HG03342 (cell line): ENCODE data around the gene IGF2BP2.

Experiments
- ATAC-seq: cut with Tn5 transposase; IDR thresholded peaks from one replicate; pipeline ENCODE4 v1.9.1; 2021; ENCODE audit warnings: mild to moderate bottlenecking, moderate library complexity; ENCODE audit not compliant: unreplicated experiment

The IGF2BP2 gene

DNA sequence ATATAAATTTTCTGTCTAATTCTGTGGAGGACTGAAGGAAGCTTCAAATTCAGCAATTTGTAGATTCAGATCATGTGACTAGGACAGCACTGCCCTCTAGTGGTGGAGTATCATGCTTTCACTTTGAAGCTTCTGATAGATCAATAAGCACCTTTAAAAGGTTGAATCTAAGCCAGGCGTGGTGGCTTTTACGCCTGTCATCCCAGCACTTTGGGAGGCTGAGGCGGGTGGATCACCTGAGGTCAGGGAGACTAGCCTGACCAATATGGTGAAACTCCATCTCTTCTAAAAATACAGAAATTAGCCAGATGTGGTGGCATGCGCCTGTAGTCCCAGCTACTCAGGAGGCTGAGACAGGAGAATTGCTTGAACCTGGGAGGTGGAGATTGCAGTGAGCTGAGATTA is 56.3 kb downstream of the IGF2BP2 start:
- ATAC-seq: peak; percentile 52

DNA sequence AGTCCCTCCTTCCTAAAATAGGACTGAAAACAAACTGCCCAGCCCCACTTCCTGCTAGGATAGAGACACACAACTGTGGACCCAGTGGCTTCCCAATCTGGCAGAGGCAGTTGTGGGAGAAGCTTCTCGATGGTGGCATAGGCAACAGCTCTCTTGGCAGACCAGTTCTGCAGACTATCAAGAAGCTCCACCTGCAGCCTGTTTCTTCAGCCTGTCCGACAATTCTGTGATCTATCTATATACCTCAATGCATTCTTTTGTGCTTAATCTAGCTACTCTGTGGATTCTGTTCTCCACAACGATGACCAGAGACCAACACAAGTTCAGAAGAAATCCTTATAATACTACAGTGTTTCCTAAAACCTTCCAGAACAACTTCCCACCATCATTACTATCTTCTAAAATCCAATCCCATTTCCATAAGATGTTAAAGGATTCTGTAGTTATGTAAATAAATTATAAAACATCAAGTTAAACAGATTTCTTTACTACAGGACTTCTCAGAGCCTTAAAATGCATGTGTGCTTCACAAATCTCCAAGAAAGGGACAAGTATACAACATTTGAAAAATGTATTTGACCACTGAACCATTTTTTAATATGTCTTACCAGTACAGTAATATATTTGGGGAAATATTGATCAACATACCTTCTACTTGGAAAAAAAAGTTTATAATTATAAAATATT is 57.7 kb downstream of the IGF2BP2 start:
- no peak for ATAC-seq

DNA sequence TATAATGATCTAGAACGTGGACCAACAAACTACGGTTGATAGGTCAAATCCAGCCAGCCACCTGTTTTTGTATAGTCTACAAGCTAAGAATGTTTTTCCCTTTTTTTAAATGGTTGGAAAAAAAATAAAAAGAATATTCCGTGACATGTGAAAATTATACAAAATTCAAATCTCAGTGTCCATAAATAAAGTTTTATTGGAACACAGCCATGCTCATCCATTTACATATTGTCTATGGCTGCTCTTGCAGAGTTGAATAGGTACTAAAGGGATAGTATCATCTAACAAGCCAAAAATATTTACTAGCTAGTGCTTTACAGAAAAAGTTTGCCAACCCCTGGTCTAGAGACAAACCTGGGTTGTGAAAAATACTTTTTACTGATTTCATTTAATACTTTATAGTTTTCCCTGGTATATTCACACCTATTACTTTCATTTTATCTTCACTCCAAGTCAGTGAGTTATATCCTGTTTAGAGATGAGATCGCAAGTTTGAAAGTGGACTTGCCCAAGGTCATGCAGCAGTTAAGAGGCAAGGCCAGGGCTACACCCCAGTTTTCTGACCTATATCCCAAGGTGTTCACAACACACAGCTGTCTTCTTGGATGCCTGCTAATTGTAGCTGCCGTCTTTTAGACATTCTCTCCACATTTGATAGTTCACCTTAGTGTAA is 58.4 kb downstream of the IGF2BP2 start:
- ATAC-seq: no peak

DNA sequence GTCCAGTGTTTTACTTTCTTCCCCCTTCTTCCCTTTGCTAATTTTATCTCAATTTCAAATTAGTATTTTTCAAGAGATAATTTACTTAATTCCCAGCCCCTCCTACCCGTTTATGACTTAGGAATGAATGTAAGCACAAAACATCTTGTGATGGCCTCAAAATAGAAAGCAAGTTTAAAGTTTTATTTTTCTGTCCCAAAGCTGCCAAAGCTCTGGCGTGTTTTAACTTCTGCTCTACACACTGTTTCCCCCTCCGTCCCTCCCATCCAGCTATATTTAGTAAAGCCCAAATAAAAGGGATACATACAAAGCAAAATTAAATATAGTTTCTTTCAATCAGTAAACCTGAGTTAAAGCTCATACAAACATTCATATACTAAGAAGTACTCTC is 59.9 kb downstream of the IGF2BP2 start:
- ATAC-seq: no peak

DNA sequence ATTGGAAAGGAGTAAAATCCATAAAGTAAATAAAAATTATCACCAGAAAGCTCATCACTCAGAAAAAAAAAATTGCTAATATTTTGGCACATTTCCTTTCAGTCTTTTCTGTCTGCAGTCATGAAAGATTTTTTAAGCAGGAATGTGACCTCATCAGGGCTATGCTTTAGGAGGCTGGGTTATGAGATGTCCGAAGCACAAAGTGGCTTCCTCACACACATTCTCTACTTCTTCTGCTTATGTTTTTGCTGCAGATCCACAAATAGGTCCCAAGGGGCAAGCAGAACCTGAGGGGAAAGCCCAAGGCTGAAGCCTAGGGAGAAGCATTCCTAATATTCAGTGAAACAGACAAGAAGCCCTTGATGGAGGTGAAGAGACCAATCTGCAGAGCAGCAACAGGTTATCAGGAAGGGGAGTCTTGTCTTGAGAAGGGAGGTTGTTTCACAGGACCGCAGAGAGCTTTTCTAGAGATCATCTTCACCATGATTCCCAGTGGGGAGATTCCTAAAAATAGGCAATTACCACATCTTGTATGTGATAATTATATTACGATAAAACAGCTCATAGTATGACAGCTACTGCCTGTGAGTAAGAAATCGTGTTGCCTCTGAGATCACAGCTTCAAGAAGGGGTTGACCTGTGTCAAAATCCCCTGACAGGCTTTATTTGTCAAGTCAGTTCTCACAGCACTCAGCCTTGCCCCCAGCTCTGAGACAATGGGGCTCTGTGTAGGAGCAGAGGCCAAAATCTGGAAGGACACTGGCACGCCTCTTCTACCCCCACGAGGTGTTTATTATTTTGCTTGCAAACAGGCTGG is 60.5 kb downstream of the IGF2BP2 start:
- no peak for ATAC-seq

DNA sequence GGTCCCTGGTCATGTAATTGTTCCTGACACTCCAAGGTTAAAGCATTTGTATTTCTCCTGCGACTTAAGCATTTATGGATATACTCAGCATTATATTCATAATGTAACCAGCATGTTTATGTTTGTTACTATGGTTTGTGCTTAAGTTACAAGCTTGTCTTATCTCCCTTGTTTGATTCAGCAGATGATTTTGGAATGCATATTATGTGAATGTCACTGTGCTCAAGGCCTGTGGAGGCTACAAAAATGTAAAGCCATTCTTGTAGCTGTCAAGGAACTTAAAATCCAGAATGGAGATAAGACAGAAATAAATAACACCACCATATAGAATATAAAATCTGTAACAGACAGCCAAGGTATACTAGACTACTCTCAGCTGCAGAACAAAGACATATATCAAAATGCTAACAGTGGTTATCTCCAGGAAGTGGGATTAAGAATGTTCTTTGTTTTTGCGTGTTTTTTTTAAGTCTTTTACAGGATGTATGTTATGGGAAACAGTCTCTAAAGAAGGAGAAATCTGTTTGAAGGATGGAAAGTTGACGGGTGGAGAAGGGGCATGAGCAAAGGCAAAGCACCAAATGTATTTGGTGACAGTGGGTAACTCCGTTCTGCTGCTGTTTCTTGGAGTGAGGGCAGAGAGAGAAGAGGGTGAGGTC is 61.4 kb downstream of the IGF2BP2 start:
- ATAC-seq: no peak

DNA sequence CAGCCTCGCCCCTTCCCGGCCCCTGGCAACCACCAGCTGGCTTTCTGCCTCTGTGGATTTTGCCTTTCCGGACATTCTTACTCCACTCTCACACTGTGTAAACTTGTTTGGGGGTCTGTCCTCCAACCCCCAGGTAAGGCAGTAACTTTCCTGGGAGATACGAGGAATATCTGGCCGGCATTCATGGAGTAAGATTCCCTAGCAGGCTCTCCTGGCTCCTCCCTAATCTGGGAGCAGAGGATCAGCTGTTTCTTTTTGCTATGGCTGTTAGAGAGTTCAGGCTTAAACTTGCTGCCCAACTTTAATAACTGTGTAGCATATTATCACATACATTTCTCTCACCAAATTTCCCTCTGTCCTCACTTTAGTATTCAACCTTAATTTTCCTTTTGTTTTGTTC is 64.3 kb downstream of the IGF2BP2 start:
- no peak for ATAC-seq

DNA sequence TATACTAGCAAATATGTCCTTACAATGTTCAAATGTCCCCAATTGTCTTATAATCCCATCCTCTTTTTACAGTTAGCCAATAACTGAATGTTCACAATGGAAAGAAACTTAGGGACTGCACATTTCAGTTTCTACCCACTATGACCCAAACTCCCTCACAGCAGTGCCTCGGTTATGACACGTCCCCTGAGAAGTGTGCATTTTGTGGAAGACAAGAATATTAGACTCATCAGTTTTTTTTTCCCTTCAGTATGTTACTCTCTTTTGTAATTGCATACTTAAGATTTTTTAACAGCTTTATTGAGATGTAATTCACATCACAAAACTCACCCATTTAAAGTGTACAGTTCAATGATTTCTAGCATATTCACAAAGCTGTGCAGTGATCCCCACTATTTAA is 64.8 kb downstream of the IGF2BP2 start:
- ATAC-seq: no peak

DNA sequence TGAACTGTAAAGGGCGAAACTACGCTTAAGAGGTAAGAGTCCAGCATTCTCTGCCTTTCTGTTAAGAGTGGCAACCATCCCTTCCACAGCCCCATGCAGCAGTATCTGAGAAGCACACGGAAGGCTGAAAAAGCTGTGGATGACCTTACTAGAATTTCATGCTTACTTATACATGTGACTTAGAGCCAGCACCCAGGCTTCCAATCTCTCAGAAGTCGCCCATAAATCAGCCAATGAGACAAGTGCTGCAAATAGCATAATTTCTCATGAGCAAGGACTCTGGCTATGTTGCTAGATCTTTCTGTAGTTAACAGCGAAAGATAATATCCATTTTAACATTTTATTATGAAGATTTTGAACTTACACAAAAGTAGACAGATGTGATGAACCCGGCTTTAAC is 65.3 kb downstream of the IGF2BP2 start:
- ATAC-seq: no peak

DNA sequence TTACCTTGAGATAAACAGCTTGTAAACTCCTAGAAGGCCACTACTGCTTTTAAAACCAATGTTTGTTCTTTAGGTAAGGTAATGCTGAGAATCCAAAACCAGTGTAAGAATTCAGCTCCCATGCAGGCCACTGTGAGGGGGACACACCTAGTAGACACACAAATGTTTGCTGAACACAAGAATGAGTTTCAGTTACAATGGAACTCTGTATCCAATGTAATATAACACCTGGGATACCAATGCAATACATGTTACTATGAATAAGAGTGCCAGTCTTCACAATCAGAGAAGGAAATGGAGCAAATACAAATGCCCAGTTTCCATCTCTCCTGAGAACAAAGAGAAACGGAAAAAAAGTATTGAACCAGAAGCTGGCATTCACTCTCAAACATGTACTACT is 65.9 kb downstream of the IGF2BP2 start:
- ATAC-seq: no peak

DNA sequence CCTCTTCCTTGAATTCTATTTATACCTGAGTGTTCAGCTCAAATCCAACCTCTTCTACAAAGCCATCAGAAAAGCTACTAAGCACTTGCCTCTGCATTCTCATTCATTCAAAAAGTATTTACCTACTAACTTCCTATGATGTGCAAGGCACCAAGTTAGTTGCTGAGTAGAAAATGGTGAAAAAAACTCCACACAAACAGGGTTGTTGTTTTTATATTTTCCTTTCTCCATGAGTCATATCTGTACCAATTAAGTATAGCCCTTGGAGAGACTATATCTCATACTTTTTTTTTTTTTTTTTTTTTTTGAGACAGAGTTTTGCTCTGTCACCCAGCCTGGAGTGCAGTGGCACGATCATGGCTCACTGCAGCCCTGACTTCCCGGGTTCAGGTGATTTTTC is 67.7 kb downstream of the IGF2BP2 start:
- ATAC-seq: no peak

DNA sequence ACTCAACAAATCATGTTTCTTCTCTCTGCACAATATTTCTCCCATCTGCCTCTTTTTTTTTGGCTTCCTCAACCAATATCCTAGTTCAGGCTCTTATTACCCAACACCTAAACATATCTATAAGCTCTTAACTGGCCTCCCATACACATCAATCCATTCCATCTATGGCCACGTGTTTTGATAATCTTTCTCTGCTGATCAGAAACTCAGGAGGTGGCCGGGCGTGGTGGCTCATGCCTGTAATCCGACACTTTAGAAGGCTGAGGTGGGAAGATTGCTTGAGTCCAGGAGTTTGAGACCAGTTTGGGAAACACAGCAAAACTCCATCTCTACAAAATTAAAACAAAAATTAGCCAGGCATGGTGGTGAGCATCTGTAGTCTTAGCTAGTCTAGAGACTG is 68.4 kb downstream of the IGF2BP2 start:
- no peak for ATAC-seq

DNA sequence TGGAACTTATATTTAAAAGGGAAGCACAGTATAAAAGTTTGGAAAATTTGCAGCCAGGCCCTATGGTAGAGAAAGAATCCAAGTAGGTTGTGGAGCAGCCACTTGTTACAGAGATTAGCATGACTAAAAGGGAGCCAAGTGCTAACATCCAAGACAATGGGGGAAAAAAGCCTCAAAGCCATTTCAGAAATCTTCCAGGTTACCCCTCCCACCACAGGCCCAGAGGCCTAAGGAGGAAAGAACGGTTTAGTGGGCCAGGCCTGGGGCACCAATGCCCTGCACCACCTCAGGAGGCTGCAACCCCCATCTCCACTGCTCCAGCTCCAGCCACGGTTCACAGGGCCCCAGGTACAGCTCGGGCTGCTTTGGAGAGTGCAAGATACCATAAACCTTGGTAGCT is 69.9 kb downstream of the IGF2BP2 start:
- no peak for ATAC-seq

DNA sequence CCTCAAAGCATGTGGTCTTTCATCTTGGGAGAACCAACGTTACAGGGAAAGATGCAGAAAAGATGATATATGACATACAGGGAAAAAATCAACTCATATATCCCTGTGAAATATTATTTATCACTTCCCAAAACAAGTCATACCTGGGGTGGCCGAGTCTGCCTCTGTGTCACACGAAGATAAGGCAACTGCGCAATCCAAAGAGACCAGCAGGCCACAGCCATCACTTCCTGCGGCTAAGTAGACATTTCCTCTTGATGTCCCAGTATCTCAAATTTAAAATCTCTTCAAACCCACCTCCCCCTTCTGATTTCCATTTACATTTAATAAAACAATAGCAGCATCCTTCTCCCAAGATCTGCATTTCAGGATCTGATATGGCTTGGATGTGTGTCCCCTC is 71.5 kb downstream of the IGF2BP2 start:
- no peak for ATAC-seq

DNA sequence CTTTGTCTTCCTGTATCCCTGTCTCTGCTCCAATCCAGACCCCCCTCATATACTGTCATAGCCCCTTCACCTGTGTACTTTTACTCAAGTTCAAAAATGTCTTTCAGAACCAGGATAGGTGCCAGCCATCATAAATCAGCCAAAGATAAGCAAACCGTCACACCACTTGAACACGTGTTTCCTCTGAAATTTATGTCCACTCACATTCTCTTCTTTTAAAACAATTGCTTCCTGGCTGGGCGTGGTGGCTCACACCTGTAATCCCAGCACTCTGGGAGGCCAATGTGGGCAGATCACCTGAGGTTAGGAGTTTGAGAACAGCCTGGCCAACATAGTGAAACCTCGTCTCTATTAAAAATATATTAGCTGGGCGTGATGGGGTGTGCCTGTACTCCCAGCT is 74.1 kb downstream of the IGF2BP2 start:
- ATAC-seq: no peak

DNA sequence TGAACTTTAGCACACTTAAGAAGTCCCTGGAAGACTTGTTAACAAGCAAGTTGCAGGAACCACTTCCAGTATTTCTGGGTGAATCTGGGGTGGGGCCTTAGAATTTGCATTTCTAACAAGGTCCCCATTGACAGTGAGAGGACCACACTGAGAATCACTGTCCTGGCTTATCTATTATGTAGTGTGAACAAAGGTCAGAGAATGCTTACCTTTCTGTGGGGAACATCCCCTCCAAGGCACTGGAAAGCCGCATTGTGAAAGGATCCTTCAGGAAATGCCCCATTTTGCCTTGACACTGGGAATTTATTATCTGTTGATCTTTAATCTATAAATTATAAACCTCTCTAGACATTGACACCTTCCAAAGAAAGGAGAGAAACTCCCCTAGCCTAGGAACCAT is 74.8 kb downstream of the IGF2BP2 start:
- no peak for ATAC-seq

DNA sequence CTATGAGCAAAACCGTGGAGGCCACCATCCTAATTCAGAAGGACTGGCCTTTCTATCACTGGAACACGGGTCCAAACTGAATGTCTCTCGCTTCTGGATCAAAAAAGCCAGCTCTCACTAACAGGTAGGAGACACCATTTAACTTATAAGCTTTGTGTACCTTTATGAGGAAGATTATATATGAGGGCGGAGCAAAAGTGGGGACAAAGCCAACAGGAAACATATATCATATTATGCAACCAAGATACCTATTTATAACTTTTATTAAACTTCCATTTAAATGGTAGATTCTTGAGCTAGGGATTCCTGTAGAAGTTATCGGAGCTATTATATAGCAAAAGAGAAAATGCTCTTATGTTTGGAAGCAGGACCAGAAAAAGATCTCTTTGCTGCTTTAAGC is 78.4 kb downstream of the IGF2BP2 start:
- no peak for ATAC-seq

DNA sequence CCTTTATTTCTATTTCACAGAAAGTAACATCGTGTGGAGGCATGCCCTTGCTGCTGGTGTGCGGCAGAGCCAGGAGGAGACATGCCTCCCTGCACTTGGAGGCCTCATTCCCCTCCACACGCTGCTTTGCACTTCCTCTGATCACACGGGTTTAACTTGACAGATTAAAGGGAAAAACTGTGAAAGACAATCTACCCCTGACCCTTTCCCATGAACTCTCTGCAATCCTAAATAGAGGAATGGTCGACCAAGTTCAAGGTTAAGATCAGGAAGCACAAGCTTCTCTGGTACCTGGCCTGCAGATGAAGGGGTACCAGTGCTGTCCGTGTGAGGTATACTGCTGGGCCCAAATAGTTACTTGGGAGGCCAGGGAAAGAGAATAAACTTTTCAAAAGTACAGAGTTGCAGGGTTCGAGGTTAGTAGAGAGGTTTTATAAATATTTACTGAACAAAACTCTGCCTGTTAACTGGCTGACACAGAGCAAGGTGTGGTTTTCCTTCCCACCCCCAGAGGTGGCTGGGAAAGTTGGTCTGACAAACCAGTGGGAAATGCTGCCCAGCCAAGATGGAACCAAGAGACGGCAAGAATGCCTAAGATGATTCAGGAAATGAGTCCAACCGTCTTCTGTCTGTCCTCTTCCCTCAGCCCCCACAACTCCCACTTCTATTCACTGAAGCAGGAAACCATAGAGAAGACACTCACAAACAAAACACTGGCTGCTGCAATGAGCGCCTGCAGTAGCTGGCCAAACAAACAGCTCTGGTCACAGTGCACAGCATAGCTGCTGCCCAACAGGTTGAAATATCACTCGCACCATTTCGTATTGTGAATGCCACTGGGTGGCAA is 79.6 kb downstream of the IGF2BP2 start:
- ATAC-seq: peak; percentile 45

DNA sequence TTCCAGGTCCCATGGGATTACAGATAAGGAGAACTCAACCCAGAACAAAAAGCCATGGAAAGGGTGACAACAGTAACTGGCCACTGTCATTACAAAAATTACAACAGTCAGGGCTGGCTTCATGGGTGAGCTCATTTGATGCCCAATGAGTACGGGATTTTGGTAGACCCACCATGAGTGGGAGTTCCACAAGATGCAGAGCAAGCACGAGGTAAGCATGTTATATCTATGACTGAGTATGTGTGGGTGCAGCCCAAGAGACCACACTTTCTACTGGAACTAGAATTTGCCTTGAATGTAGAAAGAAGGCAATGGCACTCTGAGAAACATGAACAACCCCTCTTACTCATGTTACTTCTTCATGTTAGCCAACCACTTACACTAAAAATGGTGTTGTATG is 83.3 kb downstream of the IGF2BP2 start:
- no peak for ATAC-seq

DNA sequence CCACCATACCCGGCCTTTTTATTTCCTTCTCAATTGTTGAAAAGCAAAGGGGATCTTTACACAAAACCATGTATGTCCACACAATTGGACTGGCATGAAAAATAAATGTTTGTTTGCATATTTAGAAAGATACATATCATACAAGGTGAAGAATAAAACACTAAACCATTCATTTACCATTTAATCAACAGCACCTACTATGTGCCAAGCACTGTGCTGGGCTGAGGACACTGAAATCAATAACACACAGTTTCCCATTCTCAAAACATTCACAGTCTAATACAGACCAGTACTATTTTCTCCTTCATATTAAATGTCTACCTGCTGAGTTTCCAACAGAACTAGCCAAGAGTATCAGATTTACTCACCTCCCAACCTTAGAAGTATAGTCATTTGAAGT is 84.7 kb downstream of the IGF2BP2 start:
- no peak for ATAC-seq

DNA sequence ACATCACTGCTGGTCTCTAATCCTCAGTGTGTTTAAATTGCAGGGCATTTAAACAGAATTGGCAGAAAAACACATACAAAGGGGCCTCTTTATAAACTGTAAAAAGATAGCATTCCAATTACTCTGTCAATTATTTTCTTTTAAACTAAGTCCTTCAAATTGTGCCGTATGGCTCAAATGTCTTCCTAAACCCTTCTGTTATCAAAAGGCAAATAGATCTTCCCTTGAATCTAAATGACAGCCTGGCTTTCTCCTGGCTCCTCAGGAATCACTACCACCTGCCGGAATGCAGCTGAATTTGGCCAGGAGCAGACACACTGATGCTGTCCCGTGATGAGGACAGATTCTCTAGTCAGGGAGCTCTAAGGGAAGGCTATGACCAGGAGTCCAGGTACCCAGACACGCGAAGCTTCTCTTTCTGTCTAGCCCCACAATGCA is 85.6 kb downstream of the IGF2BP2 start:
- no peak for ATAC-seq
